Measurements from ENCODE around the gene ZNF200.
A peak's percentile ranks its signal among the peaks of the same experiment; 100 is the strongest.

ZNF200 gene

GRCh38 chr16:3249451-3249850 is 14.5 kb upstream of the ZNF200 start:
- Histone ChIP-seq H3K4me3 (no peak overlapping the region), H3K9ac (no peak overlapping the region), H3K9me3 (peaks cover 3% of the 10 kb centered on the region), H3K4me1 (no peaks in the 10 kb centered on the region), H3K4me2 (no peak overlapping the region), H4K20me1 (no peaks in the 10 kb centered on the region), H3K36me3 (no peaks in the 10 kb centered on the region), H3K27me3 (no peaks in the 10 kb centered on the region), H3K27ac (no peak overlapping the region)
- TF ChIP-seq Cebpa-rat (IDR thresholded peaks at IDR 0.05), result no peak

DNA sequence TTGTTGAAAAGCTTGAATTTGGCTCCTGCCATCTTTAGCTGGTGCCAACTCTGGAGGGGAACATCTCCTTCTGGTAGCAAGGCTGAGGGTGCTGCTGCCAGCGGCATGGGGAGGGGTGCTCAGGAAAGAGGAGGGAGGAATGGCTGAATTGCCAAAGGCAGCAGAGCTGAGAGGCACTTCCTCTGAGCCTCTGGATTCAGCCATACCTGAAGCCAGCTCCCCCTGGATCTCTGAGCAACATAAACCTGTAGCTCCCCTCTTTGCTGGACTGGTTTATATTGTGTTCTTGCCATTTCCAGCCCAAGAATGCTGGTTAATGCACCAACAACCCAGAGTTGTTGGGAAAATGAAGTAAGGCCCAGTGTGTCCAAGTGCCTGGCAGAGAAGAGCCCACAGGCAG is 14.1 kb upstream of the ZNF200 start:
- Histone ChIP-seq H3K27me3 (no peaks in the 10 kb centered on the region), H3K4me2 (no peak overlapping the region), H3K4me1 (no peaks in the 10 kb centered on the region)

GRCh38 chr16:3248596-3248995 is 13.6 kb upstream of the ZNF200 start:
- no peaks in the 10 kb centered on the region for H3K4me1 ChIP-seq
- H3K4me2 ChIP-seq, result no peak overlapping the region
- no peaks in the 10 kb centered on the region for H4K20me1 ChIP-seq
- TF ChIP-seq Cebpa-rat (IDR thresholded peaks at IDR 0.05), result no peak
- no peaks in the 10 kb centered on the region for H3K27me3 ChIP-seq
- H3K36me3 ChIP-seq, result no peaks in the 10 kb centered on the region
- H3K9me3 ChIP-seq, result peaks cover 8% of the 10 kb centered on the region
- no peak overlapping the region for H3K9ac ChIP-seq
- no peak overlapping the region for H3K4me3 ChIP-seq
- H3K27ac ChIP-seq, result no peak overlapping the region

More for the DNA sequence above, 14.1 kb upstream of the ZNF200 start:
- TF ChIP-seq Cebpa-rat (IDR thresholded peaks at IDR 0.05), result no peak
- Histone ChIP-seq H3K36me3 (no peaks in the 10 kb centered on the region), H3K9me3 (peaks cover 6% of the 10 kb centered on the region), H3K9ac (no peak overlapping the region), H3K27ac (no peak overlapping the region), H3K4me3 (no peak overlapping the region), H4K20me1 (no peaks in the 10 kb centered on the region)

DNA sequence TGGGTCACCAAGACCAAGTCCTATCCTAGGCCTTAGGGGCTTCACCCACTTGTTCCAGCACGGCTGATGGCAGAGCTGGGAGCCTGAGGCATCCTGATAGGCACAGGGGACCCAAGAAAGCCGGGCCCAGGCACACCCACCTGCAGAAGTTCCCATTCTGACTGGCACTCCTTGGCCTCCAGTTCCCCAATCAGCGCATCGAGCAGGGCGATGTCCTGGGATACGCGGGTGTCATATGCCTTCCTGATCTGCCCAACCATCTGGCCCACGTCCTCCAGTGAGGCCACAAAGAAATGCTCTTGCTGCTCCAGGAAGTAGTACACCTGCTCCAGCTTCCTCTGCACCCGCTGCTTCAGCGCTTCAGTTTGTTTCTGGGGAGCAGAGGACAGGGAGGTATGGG is 11.9 kb upstream of the ZNF200 start:
- Histone ChIP-seq H4K20me1 (no peaks in the 10 kb centered on the region), H3K9me3 (peaks cover 8% of the 10 kb centered on the region), H3K4me1 (no peaks in the 10 kb centered on the region), H3K27me3 (no peaks in the 10 kb centered on the region), H3K9ac (no peak overlapping the region), H3K27ac (no peak overlapping the region), H3K4me2 (no peak overlapping the region), H3K4me3 (no peak overlapping the region), H3K36me3 (no peaks in the 10 kb centered on the region)
- TF ChIP-seq Cebpa-rat (IDR thresholded peaks at IDR 0.05), result no peak

- H3K4me2 ChIP-seq, result no peak overlapping the region
- H3K9ac ChIP-seq, result no peak overlapping the region
- no peak for TF ChIP-seq Cebpa-rat (IDR thresholded peaks at IDR 0.05)
- H4K20me1 ChIP-seq, result no peaks in the 10 kb centered on the region
- H3K4me3 ChIP-seq, result no peak overlapping the region
- no peaks in the 10 kb centered on the region for H3K4me1 ChIP-seq
- H3K27me3 ChIP-seq, result no peaks in the 10 kb centered on the region
- H3K36me3 ChIP-seq, result no peaks in the 10 kb centered on the region
- H3K9me3 ChIP-seq, result peaks cover 8% of the 10 kb centered on the region
- no peak overlapping the region for H3K27ac ChIP-seq
These were observed 11.0 kb upstream of the ZNF200 start for GRCh38 chr16:3246002-3246401.

DNA sequence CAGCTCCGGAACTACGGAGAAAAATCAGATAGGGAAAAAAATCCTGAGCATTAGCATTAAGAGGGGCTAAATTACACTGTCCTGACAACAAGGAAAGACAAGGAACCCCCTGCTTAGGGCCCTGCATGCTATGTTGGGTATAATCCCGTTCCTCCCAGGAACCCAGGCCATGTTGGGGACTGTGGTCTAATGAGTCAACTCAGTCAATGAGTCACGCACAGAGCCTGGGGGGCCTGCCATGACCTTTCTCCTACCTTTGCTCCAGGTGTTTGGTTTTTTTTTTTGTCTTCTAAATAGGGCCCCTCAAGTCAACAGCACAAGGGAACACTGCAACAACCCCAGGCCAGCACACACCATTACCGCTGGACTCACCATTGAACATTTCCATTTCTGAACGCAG is 8.9 kb upstream of the ZNF200 start:
- Histone ChIP-seq H3K36me3 (no peaks in the 10 kb centered on the region), H3K4me1 (no peaks in the 10 kb centered on the region), H3K9me3 (peaks cover 8% of the 10 kb centered on the region), H3K9ac (no peak overlapping the region), H3K27me3 (no peaks in the 10 kb centered on the region), H4K20me1 (no peaks in the 10 kb centered on the region), H3K4me2 (no peak overlapping the region), H3K27ac (no peak overlapping the region), H3K4me3 (no peak overlapping the region)
- no peak for TF ChIP-seq Cebpa-rat (IDR thresholded peaks at IDR 0.05)

- H3K36me3 ChIP-seq, result no peaks in the 10 kb centered on the region
- H4K20me1 ChIP-seq, result no peaks in the 10 kb centered on the region
- H3K9ac ChIP-seq, result no peak overlapping the region
- H3K27ac ChIP-seq, result no peak overlapping the region
- H3K4me1 ChIP-seq, result no peaks in the 10 kb centered on the region
- H3K4me3 ChIP-seq, result no peak overlapping the region
- no peak overlapping the region for H3K4me2 ChIP-seq
- no peak for TF ChIP-seq Cebpa-rat (IDR thresholded peaks at IDR 0.05)
- H3K27me3 ChIP-seq, result no peaks in the 10 kb centered on the region
- H3K9me3 ChIP-seq, result peaks cover 8% of the 10 kb centered on the region
These were observed 7.8 kb upstream of the ZNF200 start for GRCh38 chr16:3242709-3243108.

- Histone ChIP-seq H3K4me3 (no peak overlapping the region), H4K20me1 (no peaks in the 10 kb centered on the region), H3K4me1 (no peaks in the 10 kb centered on the region), H3K9ac (no peak overlapping the region), H3K36me3 (no peaks in the 10 kb centered on the region), H3K4me2 (no peak overlapping the region), H3K27me3 (no peaks in the 10 kb centered on the region), H3K9me3 (peaks cover 12% of the 10 kb centered on the region), H3K27ac (no peak overlapping the region)
- TF ChIP-seq Cebpa-rat (IDR thresholded peaks at IDR 0.05), result no peak
These were observed 6.8 kb upstream of the ZNF200 start for GRCh38 chr16:3241761-3242160.

DNA sequence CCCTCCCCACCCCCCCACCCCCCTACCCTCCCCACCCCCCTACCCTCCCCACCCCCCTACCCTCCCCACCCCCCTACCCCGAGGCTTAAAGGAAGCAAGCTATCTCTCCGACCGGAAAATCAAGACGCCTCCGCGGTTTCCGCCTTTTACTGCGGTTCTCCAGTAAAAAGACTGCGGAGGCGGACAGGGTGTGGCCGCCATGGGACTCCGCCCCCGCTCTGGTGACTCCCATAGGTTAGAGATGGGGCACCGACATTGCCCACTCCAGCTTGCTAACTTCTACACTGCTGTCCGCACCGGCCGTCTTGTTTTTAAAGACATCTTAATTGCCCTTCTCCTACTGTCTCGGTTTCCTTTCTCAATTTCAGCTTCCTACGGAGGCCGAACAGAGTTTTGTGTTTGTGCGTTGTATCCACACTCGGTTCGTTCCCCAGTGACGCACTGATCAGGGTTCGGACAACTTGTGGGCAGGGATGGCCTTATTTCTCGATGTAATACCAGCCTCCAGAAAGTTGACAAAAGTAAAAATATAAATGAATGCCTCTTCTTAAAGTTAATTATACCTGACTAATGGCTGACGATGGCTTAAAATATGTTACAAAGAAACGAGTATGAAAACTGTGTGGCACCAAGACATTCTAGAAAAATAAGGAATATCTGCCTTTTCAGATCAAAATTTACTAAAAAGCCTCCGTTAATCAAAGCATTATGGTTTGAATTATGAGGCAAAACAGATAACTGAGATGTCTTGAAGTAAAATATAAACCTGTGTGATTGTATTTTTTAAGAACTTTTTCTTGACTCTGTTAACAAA is 1.1 kb upstream of the ZNF200 start:
- Histone ChIP-seq H3K4me3 (no peak overlapping the region), H3K27ac (no peak overlapping the region), H3K4me2 (no peak overlapping the region), H3K36me3 (peaks cover 27% of the 10 kb centered on the region), H3K9me3 (peaks cover 27% of the 10 kb centered on the region), H4K20me1 (no peaks in the 10 kb centered on the region), H3K27me3 (no peaks in the 10 kb centered on the region), H3K4me1 (peaks cover 18% of the 10 kb centered on the region), H3K9ac (no peak overlapping the region)
- no peak for TF ChIP-seq Cebpa-rat (IDR thresholded peaks at IDR 0.05)

DNA sequence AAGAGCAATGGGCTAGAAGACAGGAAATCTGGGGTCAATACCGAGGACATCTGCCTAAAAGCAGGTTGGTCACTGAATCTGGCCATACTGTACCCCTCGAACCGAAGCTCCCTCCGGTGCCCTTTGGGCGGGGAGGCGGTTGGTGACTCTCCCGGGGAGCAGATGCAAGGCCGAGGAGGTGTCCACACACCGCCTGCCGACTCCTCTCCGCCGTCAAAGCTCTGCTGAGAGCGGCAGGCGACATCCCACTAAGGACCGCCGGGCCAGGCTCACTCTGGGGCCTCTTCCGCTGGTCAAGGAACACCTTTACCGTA is 458 bp downstream of the ZNF200 start:
- Histone ChIP-seq H3K9ac (peak overlapping the region; percentile 93), H3K4me2 (peak overlapping the region; percentile 98), H3K36me3 (peaks cover 43% of the 10 kb centered on the region), H4K20me1 (no peaks in the 10 kb centered on the region), H3K4me3 (peak overlapping the region; percentile 90), H3K27ac (peak overlapping the region; percentile 91), H3K9me3 (peaks cover 42% of the 10 kb centered on the region), H3K4me1 (peaks cover 18% of the 10 kb centered on the region), H3K27me3 (no peaks in the 10 kb centered on the region)
- TF ChIP-seq Cebpa-rat (IDR thresholded peaks at IDR 0.05), result no peak

Data from BLaER1 (cell line).